SW480 (cell line): ENCODE measurements around the gene SEZ6L.

Experiments
- DNase-seq: peaks from one replicate; pipeline ENCODE4 v3.0.0-alpha.2; 2016; ENCODE audit warnings: low spot score

The SEZ6L gene

DNA sequence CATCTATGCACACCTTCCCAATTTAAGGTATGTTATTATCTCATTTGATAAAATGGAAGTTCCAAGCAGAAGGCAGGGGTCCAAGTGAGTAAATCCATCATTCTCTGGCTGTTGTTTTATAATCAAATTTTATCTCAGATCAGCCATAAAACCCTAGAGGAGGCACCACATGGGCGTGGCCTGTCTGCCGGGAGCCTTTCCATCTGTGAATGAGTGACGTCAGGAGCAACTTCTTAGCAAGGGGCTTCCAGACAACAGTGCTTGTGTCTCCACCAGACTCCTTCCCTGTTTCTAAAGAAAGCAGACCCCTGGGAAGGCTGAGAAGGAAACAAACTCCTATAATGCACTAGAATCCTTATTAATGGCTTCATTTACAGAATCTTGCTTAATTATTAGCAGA is 13.5 kb downstream of the SEZ6L start:
- DNase-seq: no peak

DNA sequence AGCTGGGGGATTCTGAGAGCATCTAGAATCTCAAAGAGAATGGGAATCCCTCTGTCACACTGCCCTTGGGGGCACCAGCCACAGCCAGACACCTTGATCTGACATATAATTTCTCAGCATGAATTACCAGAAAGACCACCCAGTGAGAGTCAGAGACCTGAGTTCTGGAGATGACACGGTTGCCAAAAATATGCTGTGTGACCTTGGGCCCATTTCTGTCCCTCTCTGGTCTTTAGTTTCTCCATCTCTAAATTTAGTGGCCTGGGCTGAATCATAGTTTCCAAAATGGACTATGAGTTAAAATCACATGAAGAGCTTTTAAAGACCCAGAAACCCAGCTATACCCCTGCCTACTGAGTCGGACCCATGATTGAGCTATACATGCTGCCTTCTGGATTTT is 15.9 kb downstream of the SEZ6L start:
- no peak for DNase-seq

DNA sequence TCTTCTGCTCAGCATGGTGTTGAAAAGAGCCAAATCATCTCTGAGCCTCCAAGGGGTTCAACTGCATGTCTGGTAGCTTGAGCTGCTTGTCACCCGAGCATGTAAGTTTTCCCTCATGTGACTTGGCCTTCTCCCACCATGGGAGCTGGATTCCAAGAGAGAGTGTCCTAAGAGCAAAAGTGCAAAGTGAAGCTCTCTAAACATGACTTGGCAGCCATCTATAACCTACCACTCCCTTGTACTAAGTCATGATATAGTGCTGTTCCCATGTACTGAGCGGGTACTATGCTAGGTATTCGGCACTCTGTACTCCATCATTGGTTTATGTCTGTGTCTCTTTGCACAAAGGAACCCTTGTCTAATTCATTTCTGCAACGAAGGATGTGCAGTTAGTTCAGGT is 19.1 kb downstream of the SEZ6L start:
- no peak for DNase-seq

DNA sequence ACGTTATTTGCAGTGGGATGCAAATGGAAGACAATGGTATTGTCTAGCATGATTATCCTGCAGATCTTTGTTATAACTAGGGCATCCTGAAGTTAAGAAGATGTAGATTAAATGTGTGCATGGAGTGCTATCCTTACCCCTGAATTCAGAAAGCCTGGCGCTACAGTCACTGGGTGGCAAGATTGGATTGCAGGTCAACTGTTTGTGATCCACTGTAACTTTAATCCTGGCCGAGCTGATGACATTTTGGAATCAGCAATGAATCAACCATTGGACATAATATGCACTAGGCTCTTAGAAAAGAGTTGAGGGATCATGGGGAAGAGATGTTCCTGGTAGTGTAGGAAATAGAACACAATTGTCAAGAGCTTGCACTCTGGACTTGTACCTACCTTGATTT is 25.1 kb downstream of the SEZ6L start:
- DNase-seq: no peak

DNA sequence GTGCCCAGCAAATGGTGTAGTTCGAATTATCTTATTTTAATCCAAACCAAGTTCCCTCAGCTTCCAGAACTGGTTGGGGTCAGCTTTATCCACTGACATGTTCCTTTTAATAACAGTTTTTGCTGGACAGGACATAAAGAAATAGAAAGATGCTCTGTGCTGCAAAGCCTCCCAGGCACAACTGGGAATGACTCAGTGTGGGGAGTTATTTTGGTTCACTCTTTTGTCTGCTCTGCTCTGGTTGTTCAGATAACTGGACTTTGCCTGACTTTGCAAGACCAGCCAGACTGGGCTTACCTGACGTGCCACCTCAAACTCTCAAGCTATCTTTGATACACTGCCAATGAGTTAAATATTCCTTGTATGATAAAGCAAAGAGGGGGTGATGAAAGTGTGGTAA is 25.6 kb downstream of the SEZ6L start:
- no peak for DNase-seq

DNA sequence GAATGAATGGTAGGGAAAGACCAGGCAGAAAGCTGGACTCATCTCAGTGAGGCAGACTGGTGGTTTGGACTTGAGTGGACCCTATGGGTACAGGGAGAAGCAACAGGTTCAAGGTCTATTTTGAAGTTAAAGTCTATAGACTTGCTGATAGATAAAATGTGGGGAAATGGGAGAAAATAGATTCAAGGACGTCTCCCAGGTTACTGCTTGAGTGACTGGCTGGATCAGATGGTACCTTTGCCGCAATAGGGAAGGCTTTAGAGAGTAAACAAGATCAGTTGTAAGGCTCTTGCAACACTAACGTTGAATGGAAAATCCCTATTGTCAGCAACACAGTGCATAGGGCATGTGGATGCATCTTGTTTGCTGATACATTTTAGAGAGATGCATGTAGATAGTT is 27.4 kb downstream of the SEZ6L start:
- no peak for DNase-seq

DNA sequence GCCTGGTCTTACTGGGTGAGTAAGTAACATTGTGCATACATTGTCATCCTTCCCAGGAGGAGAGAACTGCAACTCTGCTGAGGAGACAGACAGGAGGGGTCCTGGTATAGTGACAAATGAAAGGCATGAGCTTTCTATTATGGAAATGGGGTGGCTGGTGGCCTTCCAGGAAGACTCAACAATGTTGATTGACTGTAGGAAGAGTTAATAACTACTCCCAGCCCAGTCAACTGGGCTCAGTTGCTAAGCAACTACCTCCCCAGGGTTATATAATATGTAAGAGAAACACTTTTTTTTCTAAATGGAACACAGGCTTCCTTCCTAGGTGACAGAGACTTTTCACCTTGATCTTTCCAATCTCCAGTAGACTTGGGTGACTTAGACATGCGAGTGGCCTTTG is 28.2 kb downstream of the SEZ6L start:
- DNase-seq: no peak

DNA sequence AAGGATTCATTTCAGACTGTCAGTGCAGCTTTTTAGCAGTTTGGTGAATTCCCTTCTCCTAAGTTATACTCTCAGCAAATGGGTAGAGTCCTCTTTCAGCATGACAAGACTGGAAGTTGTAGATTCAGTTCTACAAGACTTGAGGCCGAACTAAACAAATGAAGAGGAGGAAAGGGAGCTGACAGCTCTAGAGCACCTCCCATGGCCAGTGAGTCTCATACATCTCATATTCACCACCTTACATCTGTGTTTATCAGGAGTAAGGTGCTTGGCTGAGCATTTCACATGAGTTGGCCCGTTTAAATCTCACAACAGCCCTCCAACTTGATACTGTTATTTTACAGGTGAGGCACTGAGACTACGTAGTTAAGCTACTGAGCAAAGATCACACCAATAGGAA is 30.4 kb downstream of the SEZ6L start:
- no peak for DNase-seq

DNA sequence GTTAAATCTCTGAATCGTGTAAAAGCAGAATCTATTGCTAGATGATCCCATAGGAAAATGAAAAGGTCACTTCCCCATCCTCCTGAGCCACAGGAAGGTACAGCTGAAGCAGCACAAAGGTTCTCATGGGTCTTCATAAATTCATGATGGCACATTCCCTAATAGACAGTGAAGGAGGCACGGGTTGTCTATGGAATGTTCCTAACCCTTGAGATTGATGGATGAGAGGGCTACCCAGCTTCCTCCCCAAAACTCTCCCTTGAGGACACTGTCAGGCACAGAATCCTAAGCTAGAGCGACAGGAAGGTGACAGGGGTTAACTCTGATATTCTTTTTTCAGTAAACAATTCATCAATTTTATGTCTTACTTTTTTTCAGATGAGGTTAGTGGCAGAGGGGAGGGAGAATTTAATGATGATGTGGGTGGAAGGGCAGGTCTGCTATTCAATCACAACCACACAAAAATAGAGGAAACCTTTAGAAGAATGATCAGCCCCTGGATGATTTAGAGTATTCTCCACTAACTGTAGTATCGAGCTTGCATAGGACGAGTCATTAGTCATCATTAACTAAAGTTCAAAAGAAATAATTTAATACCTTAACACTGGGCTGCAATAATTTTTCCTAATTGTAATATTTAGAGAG is 33.1 kb downstream of the SEZ6L start:
- no peak for DNase-seq

DNA sequence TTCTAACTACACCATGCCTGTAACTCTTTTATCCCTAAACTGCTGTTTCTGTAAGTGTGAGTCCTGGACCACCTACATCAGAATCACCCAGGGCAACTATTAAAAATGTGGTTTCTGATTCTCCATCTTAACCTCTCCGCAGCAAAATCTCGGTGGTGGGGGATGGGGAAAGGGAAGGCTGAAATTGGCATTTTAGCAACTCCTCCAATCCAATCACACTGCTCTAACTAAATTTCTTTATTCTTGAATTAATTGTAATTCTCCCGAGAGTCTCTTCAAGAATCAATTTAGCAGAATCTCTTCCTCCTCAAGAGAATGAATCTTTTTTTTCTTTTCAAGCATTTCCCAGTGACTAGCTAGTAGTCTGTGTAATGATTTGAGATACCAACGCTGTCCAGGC is 36.2 kb downstream of the SEZ6L start:
- DNase-seq: no peak

DNA sequence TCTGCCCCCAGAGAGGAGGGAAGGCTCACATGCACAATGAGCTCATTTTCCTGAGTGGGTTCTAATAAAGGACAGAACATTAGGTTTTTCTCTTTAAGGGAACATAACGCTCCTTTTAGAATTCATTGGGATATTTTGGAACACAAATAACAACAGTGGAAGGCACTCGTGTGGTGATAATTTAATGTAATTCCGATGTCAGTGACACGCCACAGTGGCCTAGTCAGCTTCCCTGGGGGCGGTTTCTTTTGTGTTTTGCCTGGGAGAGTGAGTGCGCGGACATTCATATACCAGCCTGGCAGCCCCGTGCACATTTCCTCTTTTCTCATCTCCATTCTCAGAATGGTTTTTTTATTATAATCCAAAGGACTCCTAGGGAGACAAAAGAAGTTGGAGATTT is 41.1 kb downstream of the SEZ6L start:
- DNase-seq: no peak

DNA sequence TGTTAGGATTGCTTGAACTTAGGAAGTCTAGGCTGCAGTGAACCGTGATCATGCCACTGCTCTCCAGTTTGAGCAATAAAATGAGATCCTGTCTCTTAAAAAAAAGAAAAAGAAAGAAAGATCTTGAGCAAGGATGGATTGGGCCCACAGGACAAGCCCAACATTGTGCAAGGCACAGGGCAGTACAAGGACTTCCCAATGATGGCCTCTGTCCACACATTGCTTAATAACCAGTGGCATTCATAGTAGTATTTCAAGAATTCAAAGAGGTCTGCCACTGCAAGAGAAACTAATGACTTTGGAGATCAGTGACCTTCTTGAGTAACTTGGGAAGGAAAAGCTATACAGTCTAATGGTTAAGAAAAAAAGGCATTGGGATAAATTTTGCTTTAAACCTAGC is 44.6 kb downstream of the SEZ6L start:
- DNase-seq: no peak

DNA sequence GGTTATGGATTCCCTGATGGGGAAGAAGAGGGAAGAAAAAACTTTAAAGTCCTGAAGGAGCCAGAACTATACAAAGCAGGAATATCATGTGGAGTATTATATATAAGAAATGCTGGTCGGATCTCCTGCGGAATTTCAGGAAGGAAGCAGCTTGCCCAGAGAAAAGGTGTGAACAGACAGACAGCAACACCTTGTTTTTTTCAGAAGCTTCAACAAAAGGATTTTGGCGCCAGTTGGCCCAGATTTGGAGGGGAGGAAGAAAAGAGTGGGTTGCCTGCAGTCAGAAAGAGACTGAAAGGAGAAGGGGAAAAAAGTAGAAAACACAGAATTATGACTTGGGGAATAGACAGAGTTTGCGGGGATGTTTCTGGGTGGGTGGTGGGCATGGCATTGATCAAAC is 45.2 kb downstream of the SEZ6L start:
- DNase-seq: no peak

DNA sequence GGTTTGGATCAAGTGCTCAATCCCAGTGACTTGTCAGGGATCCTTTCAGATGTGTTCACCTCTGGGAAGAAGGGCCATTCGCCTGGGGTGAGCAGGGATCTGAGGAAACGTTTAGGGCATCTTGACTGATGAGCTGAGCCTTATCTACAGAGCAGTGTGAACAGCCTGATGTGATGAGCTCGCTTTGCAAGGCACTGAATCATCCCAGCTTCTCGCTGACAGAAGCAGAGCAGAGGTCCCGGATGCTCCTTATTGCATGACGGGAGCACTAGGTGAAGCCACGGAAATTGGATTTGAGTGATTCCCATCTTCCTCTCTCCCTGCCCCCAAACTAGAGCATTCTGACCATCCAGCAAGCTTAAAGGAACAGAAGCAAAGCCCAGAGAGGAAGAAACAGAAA is 46.5 kb downstream of the SEZ6L start:
- DNase-seq: no peak

DNA sequence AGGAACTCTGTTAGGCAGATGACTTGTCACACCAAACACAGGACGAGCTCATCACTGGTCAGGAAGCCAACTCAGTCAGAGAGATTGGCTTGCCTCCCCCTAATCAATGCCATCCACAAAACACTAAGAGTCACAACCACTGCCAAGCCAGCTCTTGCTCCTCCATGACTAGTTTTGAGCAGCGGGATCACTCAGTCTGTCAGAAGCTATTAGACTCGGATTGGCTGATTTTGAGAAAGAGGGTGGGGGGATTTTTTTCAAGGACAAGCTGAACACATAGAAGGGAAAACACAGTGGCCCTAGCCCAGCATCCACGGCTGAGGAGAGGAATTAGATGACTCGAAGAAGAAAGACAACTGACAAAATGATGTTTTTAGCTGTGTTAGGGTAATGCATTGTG is 55.9 kb downstream of the SEZ6L start:
- no peak for DNase-seq

DNA sequence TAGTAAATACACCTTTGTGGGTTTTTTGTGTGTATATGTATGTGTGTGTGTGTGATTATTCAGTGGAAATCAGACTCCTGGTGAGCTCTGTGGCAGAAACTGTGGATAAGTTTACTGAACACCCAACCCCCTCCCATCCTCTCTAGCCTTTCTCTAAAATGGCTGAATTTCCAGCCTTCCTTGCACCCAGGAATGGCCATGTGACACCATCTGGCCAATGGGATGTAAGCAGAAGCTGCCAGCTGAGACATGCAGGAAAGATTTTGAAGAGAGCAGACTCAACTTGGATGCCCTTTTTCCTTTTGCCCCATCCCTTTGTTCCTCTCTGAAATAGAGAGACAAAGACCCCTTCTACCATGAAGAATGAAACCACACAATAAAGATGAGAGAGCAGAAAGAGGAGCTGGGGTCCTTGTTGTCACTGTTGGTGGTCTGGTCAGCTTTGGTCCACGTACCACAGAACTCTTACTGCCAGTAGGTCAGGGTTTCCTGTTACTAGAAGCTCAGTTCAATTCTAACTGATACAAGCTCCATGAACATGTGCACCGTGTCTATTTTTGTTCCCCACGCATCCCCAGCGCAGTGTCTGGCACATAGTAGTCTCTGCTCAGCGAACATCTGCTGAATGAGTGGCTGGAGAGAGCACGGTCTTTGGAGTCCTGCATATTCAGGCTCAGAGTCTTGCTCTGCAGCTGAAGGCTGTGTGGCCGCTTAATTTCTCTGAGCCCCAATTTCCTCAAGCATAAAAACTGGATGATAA is 57.5 kb downstream of the SEZ6L start:
- DNase-seq: no peak

DNA sequence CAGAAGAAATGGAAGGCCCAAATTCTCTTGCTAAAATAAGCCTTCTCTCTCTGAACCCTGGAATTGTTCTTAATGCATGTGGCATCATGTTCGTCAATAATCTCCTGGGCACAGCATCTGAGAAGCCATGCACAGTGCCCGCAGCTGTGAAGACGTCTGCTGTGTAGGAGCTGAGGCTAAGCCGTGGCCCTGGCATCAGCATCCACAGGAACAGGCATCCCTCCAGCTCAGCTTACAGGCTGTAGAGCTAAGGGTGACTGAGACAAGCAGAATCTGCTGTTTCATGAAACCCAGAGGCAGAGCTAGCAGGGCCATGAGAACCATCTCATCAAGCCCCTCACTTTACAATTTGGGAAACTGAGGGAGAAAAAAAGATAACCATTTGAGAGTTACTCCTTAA is 60.6 kb downstream of the SEZ6L start:
- DNase-seq: no peak

DNA sequence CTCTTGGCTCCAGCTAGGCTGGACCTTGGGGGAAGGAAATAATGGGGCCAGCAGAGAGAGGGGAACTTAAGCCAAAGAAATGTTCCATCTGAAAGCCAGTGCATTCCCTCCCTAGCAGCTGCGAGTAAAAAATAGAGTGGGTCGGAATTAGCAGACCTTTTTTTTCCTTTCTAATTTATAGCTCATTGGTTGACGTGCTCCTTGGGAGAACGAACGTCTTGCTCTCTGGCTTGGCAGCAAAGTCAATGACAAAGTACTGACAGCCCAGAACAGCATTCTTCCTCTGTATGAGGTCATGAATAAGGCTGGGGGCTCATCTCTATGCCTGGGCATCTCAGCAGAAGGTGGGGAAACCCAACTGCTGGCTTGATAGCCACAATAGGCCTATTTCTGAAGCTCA is 65.0 kb downstream of the SEZ6L start:
- DNase-seq: no peak

DNA sequence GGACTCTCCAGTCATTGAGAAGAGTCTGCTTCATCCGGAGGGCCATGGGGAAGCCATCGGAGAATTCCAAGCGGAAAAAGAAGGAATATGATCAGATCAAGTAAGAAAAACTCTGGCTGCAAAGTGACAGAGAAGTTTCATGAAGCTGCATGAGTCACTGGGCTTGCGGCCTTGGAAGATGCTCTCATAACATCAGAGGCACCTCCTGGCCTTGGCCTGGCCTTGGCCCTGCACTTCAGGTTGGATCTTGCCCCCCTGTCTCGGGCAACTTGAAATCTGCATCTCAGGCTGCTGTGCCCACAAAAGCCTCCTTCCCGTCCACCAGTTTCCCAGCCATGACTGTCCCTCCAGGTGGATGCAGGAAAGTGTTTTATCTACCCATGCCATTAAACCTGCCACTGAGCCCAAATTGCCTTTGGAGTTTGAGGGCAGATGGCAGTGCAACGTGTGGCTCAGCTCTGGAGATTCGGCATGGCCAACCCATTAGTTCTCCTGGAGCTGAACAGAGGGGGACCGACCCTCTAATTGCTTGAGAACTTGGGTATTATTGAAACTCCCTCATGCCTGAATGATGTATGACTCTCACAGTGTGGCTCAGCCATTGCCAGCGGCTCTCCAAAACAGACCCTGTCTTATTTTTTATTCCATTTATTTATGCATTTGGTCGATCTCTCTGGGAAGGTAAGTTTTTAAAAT is 66.7 kb downstream of the SEZ6L start:
- DNase-seq: no peak

DNA sequence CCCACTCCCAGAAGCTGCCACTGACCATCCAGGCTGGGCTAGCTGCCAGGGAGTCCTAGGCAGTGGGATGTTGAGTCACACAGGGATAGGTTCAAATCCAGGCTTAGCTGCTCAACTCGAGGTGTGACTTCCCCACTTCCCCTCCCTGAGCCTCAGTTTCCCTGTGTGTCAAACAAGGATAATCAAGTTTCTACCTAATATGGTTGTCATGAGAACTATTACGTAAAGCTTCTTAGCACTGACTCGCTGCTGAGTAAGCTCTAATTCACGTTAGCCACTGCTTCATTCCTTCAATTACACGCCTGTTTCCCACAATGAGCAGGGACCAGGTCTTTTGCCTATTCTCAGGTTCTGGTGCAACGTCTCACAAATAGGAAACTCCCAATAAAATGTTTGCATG is 67.7 kb downstream of the SEZ6L start:
- no peak for DNase-seq

DNA sequence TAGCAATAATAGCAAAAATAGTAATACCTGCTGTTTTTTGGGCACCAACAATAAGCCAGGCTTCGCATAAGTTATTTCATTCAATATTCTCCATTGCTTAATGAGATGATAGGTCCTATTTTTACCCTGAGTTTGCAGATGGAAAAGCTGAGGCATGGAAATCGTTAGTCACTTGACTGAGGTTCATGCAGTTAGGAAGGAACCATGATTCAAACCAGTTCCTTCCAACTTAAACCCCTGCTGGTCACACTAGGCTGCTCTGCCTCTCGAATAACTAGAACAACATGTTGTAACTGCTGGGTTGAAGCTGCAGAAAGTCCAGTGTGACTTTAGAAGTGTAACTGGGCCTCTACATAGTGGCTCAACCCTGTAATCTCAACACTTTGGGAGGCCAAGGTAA is 69.3 kb downstream of the SEZ6L start:
- DNase-seq: no peak

DNA sequence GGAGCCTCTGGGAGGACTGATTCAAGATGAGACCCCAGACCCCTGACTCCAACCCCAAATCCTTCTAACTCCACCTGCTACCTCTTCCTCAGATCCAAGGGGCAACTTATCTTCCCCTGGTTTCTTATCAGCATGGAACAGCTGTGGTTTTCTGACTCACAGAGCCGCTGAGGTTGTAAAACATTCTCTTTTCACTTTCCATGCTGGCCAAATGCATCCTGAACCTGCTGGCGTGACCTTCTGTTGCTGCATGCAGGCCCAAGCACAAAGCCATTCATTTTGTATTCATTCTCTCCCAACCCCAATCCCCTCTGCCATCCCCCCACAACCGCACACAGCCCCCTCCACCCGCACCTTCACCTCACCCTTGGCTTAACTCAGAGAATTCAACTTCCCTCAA is 70.3 kb downstream of the SEZ6L start:
- no peak for DNase-seq

DNA sequence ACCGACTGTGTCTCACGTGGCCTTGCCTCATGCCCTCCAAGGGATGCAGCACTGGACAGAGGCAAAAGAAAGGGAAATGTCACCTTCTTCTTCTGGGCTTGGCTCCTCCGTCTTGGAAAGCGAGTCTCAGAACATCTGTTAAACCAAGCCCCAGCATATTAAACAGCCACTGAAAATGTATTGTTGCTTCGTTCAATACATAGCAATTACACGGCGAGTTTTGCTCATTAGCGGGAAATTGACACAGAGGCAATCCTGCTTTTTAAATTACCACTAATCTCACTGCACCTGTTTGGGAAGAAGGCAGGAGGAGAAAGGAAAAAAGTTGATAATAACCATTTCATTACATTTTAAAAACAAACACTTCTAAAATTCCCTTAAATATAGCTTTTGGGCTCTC is 72.1 kb downstream of the SEZ6L start:
- DNase-seq: no peak

DNA sequence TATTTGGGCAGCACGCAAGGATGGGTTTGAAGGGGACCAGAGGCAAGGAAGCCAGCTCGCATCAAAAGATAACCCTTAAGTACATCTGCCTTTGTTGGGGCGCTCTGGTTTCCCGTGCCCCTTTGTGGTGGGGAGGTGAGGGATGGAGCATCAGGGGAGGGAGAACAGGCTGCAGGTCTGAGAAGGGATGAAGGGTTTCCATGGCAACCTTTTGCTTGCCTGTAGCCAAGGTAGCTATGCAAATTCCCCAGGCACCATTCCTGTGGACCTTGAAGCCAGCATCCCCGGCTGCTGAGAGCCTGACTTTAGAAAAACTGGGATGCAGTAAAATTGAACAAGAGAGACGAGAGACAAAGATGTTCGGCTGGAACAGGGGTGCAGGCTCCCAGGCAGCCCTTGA is 75.7 kb downstream of the SEZ6L start:
- no peak for DNase-seq
